ENCODE measurements around the gene KLHL12.

Gene KLHL12

GRCh38 chr1:202880062-202880461 lies 47.0 kb downstream of the KLHL12 start:
- DNase-seq: no peak

DNA sequence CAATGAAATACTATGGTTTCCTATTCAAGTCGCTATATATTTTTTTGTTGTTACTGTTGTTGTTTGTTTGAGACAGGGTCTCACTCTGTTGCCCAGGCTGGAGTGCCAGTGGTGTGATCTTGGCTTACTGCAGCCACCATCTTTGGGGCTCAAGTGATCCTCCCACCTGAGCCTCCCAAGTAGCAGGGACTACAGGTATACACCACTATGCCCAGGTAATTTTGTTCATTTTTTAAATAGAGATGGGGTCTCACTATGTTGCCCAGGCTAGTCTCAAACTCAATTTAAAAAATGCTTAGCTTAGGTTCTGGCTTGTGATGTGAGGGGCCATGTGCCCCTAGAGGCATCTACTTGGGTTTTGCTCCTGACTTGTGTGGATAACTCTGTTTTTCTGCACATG lies 47.9 kb downstream of the KLHL12 start:
- no peak for DNase-seq

DNA sequence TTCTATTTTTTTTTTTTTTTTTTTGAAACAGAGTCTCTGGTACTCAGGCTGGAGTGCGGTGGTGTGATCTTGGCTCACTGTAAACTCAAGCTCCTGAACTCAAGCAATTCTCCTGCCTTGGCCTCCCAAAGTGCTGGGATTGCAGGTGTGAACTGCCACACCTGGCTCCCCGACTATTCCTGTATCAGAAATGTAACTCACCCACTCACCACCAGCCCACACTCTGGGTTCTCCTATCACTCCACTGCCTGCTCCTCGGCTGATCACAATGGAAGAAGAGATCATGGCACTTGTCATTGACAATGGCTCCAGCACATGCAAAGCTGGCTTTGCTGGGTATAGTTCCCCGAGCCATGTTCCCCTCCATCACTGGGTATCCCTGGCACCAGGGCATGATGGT lies 54.0 kb downstream of the KLHL12 start:
- no peak for DNase-seq

GRCh38 chr1:202871367-202871766 lies 55.7 kb downstream of the KLHL12 start:
- no peak for DNase-seq

DNA sequence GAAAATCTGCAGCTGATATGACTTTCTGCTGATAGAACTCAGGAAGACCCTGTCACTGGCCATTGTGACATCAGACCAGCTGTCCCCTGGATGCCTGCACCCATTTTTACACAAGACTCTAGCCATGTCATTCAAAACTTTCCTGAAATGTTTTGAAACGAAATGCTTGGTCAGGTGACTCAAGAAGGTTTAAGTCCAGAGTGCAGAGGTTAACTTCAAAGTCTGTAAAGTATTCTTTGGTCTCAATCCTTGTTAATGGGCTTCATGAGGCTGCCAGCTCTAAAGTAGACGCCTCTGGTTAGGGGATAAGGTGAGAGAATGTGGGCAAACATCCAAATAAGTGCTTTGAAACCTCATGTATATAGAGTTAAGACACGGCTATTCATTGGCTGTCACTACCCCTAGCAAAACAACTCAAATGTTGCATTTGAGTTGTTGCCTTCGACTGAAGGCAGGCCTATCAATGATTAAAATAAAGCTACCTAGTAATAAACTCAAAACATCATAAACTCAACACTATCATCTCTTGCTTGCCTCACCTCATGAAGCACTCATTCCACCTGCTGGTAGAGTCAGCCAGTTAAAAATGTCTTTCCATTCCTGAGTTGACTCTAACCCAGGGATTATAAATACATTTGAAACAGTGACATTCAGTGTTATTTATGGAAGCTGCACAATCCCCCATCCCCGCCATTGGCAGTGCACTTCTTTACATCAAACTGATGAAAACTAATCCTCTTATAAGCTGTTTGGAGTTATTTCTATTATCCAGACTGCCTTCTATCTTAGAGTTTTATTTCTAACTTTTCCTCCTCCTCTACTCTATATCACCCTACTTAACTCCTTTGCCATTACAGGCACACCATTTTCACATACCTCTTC lies 64.1 kb downstream of the KLHL12 start:
- no peak for DNase-seq

GRCh38 chr1:202861420-202862132 lies 65.5 kb downstream of the KLHL12 start:
- DNase-seq: peak; percentile 58

GRCh38 chr1:202860744-202861419 lies 66.2 kb downstream of the KLHL12 start:
- peak; percentile 19 for DNase-seq

DNA sequence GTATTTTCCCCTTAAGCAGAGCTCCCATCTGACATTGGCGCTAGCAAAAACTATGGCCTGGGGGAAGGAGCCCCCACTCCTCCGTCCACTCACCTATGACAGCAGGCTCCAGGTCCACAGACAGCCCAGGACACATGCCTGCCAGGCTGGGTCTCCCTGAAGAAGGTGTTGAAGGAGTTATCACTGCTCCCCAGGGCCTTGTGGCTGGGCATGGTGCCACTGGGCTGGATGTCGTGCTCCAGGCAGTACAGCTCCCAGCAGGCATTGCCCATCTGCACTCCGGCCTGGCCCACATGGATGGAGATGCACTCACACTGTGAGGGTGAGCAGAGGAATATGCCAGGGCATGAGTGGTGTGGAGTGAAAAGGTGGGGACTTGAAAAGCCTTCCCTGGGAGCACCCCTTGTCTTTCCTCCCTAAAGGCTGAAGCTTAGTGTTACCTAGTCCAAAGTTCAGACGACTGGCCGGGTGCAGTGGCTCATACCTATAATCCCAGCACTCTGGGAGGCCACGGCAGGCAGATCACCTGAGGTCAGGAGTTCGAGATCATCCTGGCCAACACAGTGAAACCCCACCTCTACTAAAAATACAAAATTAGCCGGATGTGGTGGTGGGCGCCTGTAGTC lies 68.1 kb downstream of the KLHL12 start:
- DNase-seq: no peak

- DNase-seq: no peak
Measured at GRCh38 chr1:202858331-202858730, 68.7 kb downstream of the KLHL12 start.

GRCh38 chr1:202857136-202857610 lies 69.9 kb downstream of the KLHL12 start:
- no peak for DNase-seq

DNA sequence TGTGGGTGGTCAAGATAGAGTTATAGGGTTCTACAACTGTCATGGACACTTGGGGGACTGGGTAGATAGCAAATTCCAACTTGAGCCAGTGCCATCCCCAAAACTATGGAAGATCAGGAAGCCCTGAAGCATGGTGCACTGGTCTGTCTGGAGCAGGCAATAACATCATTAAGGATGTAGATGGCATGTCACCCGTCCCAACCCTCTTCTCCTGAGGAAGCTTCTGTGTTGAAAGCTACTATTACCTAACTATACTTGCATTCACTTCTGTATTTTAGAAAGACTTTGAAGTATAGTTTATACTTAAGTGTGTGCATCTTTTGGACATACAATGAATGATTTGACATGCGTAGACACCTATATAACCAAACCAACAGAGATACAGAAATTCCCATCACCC lies 71.0 kb downstream of the KLHL12 start:
- no peak for DNase-seq

DNA sequence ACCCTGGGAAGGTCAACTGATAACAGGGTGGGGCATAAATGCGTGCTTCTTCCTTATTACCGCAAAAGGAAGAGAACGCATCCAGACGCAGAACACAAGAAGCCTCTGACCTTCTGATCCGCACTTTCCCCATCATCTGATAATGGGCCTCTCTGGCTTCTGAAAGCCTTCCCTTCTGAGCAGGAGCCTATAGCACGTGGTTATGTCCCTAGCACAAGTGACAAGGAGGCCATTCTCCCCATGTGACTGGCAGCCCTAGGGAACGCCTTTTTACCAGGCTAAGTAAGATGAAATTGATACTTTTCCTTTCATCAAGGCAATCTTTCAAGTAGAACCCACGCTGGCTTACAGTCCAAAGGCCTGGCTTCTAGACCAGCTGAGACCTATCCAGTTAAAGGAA lies 72.2 kb downstream of the KLHL12 start:
- DNase-seq: no peak

DNA sequence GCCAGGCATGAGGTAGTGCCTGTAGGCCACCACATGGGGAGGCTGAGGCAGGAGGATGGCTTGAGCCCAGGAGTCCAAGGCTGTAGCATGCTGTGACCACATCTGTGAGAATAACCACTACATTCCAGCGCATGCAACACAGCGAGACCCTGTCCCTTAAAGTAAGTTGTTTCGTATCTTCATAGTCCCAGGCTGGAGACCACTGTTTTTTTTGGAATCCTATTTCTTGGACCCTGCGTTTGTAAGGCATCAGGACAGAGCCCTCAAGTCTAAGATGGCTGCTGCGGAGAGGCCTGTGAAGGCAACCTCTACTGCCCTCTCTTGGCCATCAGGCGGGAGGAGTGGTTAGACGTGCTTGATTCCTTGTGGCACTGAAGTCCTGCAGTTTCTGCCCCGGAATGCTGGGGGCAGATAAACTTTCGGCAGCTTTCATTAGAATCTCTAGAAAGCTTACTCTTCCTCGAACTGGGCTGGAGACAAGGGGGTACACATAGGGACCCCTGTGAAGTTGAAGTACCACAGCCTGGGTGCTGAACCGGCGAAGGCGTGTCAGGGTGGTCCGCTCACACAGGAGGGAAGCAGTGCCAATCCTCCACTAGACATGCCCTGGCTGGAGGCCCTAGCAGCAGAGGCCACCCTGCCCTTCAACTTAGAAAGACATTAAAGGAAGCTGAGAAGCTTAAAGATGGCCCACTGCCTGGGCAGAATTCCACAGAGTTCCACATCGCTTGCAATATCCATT lies 74.7 kb downstream of the KLHL12 start:
- DNase-seq: peak; percentile 67

DNA sequence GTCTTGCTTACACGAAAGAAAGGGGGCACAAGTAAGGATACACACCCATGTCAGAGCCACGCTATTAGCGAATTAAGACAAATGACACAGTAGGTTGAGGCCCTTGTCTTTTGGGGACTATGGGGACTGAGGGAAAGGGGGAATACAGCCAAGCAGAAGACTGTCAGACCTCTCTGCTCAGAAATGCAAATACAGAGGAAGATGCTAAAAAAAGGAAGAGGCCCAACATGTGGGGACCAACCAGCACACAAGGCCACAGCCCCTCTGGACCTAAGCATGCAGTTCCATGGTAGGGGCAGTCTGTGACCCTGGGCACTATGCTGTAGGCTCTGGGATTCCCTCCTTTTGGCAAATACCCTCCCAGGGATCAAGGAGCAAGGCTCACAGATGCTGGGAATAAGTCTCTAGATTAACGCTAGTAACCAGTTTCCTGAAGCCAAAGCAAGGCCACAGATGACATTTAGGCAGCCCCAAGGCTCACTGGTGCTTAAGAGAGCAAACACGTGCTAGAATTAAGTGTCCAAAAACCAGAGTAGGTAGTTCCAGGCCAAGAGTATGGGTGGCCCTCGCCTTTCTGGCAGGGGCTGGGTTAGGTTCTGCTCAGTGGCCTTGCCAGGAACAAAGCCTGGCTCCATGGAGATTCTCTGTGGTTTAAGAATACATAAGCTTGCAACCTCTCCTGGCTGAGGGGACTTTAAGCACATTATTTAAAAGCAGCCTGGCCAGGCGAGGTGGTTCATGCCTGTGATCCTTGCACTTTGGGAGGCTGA lies 76.3 kb downstream of the KLHL12 start:
- no peak for DNase-seq

DNA sequence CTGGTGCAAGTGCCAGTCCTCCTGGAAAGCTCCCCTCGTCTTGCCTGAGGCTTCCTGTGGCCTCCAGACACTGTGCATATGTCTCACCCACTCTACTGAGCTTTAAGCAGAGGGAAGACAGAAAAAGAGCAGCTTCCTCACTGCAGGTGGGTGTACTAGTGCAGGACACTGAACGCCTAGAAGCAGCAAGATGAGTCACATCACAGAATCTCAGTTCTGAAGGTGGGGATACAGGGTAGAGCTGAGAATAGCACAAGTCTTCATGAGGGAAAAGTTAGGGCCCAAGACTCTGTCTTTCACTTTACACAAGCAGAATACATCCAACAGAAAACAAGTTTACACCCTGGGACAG lies 78.9 kb downstream of the KLHL12 start:
- DNase-seq: peak; percentile 18

DNA sequence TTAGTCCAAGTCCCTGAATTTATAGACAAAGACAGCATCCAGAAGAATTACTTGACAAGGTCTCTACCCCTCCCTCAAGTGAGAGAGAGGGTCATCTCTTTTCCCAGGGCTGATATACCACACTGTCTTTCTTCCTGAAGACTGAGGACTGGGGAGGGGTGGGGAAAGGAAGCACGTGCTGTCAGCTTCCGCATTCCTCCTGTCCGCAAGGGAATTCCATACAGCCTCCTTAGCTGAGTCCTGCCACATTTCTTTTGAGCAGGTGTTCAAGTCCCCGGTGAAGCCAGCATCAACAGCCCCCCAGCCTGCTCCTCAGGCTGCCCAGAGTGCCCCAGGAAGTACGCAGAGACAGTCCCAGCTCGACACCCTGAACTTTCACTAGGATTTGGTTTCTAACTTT lies 82.1 kb downstream of the KLHL12 start:
- no peak for DNase-seq

GRCh38 chr1:202844259-202844658 lies 82.8 kb downstream of the KLHL12 start:
- no peak for DNase-seq

DNA sequence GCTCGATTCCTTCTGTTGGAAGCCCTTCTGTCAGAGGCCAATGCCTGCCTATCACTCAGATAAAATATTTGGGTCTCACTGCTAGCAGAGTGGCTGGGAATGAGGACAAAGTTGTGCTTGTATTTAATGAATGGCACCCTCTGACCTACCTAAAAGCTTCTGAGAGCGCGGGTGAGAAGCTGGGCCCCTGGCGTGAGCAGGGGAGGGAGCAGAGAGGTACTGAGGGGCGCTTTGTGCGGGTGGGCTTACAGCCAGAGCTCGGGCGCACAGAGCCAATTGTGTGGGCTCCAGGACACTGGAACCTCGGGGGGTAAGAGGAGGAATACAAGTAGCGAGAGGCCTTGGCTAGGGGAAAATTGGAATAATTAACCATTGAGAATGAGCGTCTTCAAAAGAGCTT lies 84.0 kb downstream of the KLHL12 start:
- no peak for DNase-seq

Measured in activated CD4-positive, alpha-beta T cell treated with anti-CD3 and anti-CD28 coated beads, Interleukin-10, Interleukin-2, amounts not matched to agents 100 ng/mL and 50 ng/mL, durations not matched to agents 16 hours and 8 hours (primary cell).